GM18499 (cell line): ENCODE results near the gene WDFY2.

Experiments used
- ATAC-seq: cut with Tn5 transposase; IDR thresholded peaks from one replicate; pipeline ENCODE4 v1.9.1; 2021; ENCODE audit warnings: moderate number of reproducible peaks; ENCODE audit not compliant: insufficient read depth, unreplicated experiment

The WDFY2 gene

GRCh38 chr13:51806566-51806965, 222.3 kb downstream of the WDFY2 start:
- no peak for ATAC-seq

DNA sequence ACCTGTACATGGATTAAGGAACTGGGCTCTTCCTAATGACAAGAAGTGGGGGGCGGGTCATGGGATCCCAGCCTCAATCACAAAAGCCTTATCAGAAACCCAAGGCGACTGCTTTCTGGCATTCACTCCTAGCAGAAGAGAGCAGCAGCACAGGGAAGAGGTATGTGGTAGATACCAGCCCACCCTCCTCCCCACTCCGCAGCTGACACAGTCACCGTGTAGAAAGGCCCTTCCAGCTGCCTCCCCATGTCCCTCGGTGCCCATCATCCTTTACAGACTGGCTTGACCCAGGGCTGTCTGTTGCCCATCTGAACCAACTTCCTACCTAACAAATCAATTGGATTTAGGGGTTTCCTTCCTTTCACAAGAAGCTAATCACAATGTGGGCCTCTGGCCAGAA, 222.8 kb downstream of the WDFY2 start:
- no peak for ATAC-seq

GRCh38 chr13:51808811-51809210, 224.5 kb downstream of the WDFY2 start:
- no peak for ATAC-seq

- ATAC-seq, result no peak
Observed at GRCh38 chr13:51811046-51811445, 226.8 kb downstream of the WDFY2 start.

- ATAC-seq, result no peak
Observed at GRCh38 chr13:51811920-51812451, 227.7 kb downstream of the WDFY2 start.

DNA sequence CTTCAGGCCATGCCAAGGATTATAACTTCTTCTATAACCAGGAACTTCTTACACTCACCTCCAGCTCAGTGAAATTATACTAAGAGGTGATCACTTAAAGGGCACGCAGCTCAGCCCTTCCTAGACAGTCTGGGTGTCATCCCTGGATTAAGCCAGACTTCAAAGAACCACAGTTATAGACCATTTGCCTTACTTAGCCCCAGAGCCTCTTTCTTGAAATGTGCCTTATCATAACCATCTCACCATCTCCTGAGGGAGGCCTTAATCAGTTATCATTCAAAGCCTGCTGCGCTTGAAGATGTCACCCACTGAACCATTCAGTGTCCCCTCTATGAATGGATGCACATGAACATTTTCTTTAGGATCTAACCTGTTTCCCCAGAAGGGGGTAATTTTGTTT, 229.8 kb downstream of the WDFY2 start:
- ATAC-seq, result no peak

GRCh38 chr13:51814825-51815650, 230.8 kb downstream of the WDFY2 start:
- peak; percentile 63 for ATAC-seq

GRCh38 chr13:51815848-51816247, 231.6 kb downstream of the WDFY2 start:
- no peak for ATAC-seq

DNA sequence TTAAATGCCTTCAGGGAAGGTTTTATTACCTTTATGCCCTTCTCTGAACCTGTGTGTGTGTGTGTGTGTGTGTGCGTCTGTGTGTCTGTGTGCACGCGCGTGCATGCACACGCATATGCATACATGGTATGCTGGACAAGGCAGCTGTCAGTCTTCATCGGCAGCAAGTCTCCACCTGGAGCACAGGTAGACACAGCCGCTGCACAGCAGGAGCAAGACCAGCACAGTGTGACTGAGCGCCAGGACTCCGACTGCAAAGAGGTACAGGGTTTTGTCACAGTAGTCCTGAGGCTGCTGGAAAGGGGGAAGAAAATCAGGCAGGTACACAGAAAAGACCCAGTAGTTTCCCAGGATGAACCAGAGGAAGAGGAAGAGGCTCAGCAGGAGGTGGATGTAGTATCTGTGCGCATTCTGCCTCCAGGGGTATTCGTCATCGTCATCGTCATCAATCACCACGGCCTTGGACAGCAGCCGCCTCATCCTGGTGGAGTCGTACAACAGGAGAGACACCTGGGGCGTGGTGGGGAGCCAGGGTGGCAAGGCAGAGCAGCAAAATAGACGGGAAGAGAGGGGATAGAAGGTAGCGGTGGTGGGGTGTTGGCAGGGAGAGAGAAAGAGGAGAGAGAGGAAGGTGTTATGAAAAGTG, 232.5 kb downstream of the WDFY2 start:
- no peak for ATAC-seq
